Heart left ventricle (tissue), 16 donors: ENCODE results near the gene NLRC5. TPM values are rescaled to one million over a fixed set of nuclear protein-coding genes. Genes with fewer than 3 reads are reported as not detected.
"Not testable (repeated sequence)": the region's sequence is repeated elsewhere in the genome, so short reads cannot be mapped to it uniquely, and the experiment has no call there.

Experiments
- ATAC-seq, 4 donors: fragments of 200-7000 bp; cut with Tn5 transposase; one replicate each; pipeline ENCODE4 v1.9.1; 2020 to 2022; ENCODE audit warnings: moderate library complexity in 4 of 4, mild to moderate bottlenecking in 3 of 4, moderate number of reproducible peaks in 1 of 4
- DNase-seq, 5 donors: peaks; one replicate each; pipeline ENCODE4 v3.0.0-alpha.2; 2020
- H3K27ac ChIP-seq, 12 donors: fragments of 200-600 bp; sonication (generic) in 4 of 12; one replicate each; pipeline versions ENCODE4 v1.5.0 to v1.8.0; 2016 to 2022; ENCODE audit warnings: mild to moderate bottlenecking in 2 of 12
- H3K27me3 ChIP-seq, 9 donors: fragments of 200-600 bp; sonication (generic) in 2 of 9; one replicate each; pipeline versions ENCODE4 v1.5.1 to v1.8.0; 2016 to 2022; ENCODE audit warnings: mild to moderate bottlenecking in 3 of 9
- H3K36me3 ChIP-seq, 9 donors: fragments of 200-600 bp; sonication (generic) in 2 of 9; one replicate each; pipeline versions ENCODE4 v1.5.0 to v1.8.0; 2018 to 2022; ENCODE audit warnings: mild to moderate bottlenecking in 2 of 9
- H3K4me1 ChIP-seq, 12 donors: fragments of 200-600 bp; sonication (generic) in 4 of 12; one replicate each; pipeline versions ENCODE4 v1.5.0 to v1.8.0; 2016 to 2022; ENCODE audit warnings: mild to moderate bottlenecking in 3 of 12
- H3K4me3 ChIP-seq, 12 donors: fragments of 200-600 bp; sonication (generic) in 4 of 12; one replicate each; pipeline versions ENCODE4 v1.5.0 to v1.8.0; 2017 to 2022; ENCODE audit warnings: mild to moderate bottlenecking in 9 of 12, moderate library complexity in 4 of 12
- H3K9me3 ChIP-seq, 12 donors: fragments of 200-600 bp; sonication (generic) in 4 of 12; one replicate each; pipeline versions ENCODE4 v1.5.0 to v1.8.0; 2016 to 2022; ENCODE audit warnings: mild to moderate bottlenecking in 1 of 12
- CTCF ChIP-seq, 12 donors: fragments of 200-600 bp; sonication (generic) in 4 of 12; IDR thresholded peaks; one replicate each; pipeline versions ENCODE4 v1.5.0 to v1.8.0; 2018 to 2022; ENCODE audit warnings: antibody characterized with exemption in 12 of 12, mild to moderate bottlenecking in 5 of 12
- POLR2A ChIP-seq, 2 donors: fragments of 450-650 bp; IDR thresholded peaks; one replicate each; pipeline ENCODE4 v1.6.1; 2017; ENCODE audit warnings: antibody characterized with exemption in 2 of 2, mild to moderate bottlenecking in 2 of 2, moderate library complexity in 2 of 2
- WGBS, 4 donors: extraction: QIAGEN DNeasy Blood & Tissue Kit in 2 of 4; methylation state at CpG; one replicate each; pipeline versions ENCODE4 v1.1.5 to v1.1.7; 2013 to 2018; 5-methylcytosine and 5-hydroxymethylcytosine counted together
- intact Hi-C, 10 donors: fragments of 100-400 bp; cut with DNase I; formaldehyde crosslinking; loops; one replicate each; pipeline versions ENCODE4 v1.11.1 to v1.14.2; 2022
- polyA plus RNA-seq, 2 donors: library from polyadenylated mRNA; stranded (reverse); fragments of 200-250 nt; gene quantifications; one replicate each; pipeline ENCODE4 v1.2.3, GENCODE V29; 2013
- total RNA-seq, 9 donors: library from RNA; depleted of rRNA in 2 of 9; stranded (reverse); fragments of >200 nt in 2 of 9; fragmentation: NEBNext Ultra II Directional in 3 of 9; extraction: Animal tissue kit (Norgen Biotek cat#: 25700) in 3 of 9; gene quantifications; one replicate each; pipeline versions ENCODE4 v1.1.0 to v1.2.4, GENCODE V29; 2016 to 2023
- donor health status: ischemic (EF 13 %, LVEDD 7.1; RV severe dilation, severe dysfunction).
- donor health status: healthy with polysubstance abuse.
- donor health status: DM: no; HTN: yes; CAD: no.
- donor health status: DM: no; HTN: no; CAD: no.
- donor health status: ischemic (EF 25% LVEDD 6.9; RV normal size, moderate dysfunction).
- donor health status: ischemic (EF 25% LVEDD 5.7; RV mildly dilated, moderate dysfunction).
- donor health status: healthy.
- donor health status: DM: yes; HTN: yes; CAD: no.
- donor health status: ischemic (EF 35%, LVEDD 5.7; RV mildly dilated, moderate dysfunction).
- donor health status: nonischemic (EF 11% LVEDD 7.7; RV severe dilation, severe dysfunction).
- donor health status: DM: yes; HTN: yes; CAD: no.
- donor health status: PGD.
- donor health status: ischemic (EF 29% LVEDD 5.4; RV normal size, mild dysfunction).
- donor health status: nonischemic (EF 23%, LVEDD 6.1; RV moderate dilation, normal function).

NLRC5 gene
- total and polyA plus RNA-seq, 11 donors, result 5.8 to 98.6 (median 9.9) TPM

GRCh38 chr16:57070424-57070823 lies 81.1 kb downstream of the NLRC5 start:
- intact Hi-C loops, result no loop called here
- WGBS, 4 donors, result 92 to 100% (median 98%) methylated on average over 2 of the region's 2 CpGs
- no peak for TF ChIP-seq CTCF (IDR thresholded peaks at IDR 0.05)
- no peak for TF ChIP-seq POLR2A (IDR thresholded peaks at IDR 0.05)
- no peaks in the 10 kb centered on the region for H3K9me3 ChIP-seq
- ATAC-seq (no peak), DNase-seq (peak in 1 of 5 donors; percentile 3)
- H3K4me3 ChIP-seq, result no peak overlapping the region
- H3K36me3 ChIP-seq, result peaks cover 0 to 81% (median 14%) of the 10 kb centered on the region in 9 donors
- H3K4me1 ChIP-seq, result peaks cover 0 to 14% (median 0%) of the 10 kb centered on the region in 12 donors
- no peak overlapping the region for H3K27ac ChIP-seq
- H3K27me3 ChIP-seq, result no peaks in the 10 kb centered on the region

GRCh38 chr16:57071081-57071732 lies 81.8 kb downstream of the NLRC5 start:
- H3K27ac ChIP-seq, DNase-seq, ATAC-seq, intact Hi-C loops, H3K4me3 ChIP-seq, H3K27me3 ChIP-seq, H3K9me3 ChIP-seq: not testable (repeated sequence)
- WGBS, 4 donors, result 82 to 98% (median 93%) methylated on average over 4 of the region's 4 CpGs
- H3K4me1 ChIP-seq, result peaks cover 0 to 14% (median 0%) of the 10 kb centered on the region in 12 donors
- H3K36me3 ChIP-seq, result peaks cover 0 to 81% (median 17%) of the 10 kb centered on the region in 9 donors

- peaks cover 0 to 14% (median 0%) of the 10 kb centered on the region in 12 donors for H3K4me1 ChIP-seq
- H3K27ac ChIP-seq, result no peak overlapping the region
- no peak for DNase-seq
- H3K4me3 ChIP-seq, result no peak overlapping the region
- H3K27me3 ChIP-seq, result no peaks in the 10 kb centered on the region
- peak in 3 of 4 donors; percentile 14 to 52 (median 33) for ATAC-seq
- 73 to 81% (median 76%) methylated on average over 3 of the region's 3 CpGs for WGBS, 4 donors
- TF ChIP-seq POLR2A (IDR thresholded peaks at IDR 0.05), result no peak
- TF ChIP-seq CTCF (IDR thresholded peaks at IDR 0.05), result no peak
- peaks cover 0 to 81% (median 20%) of the 10 kb centered on the region in 9 donors for H3K36me3 ChIP-seq
- no peaks in the 10 kb centered on the region for H3K9me3 ChIP-seq
- intact Hi-C loops, result no loop called here
These were observed 82.7 kb downstream of the NLRC5 start for GRCh38 chr16:57071831-57072582.

GRCh38 chr16:57072616-57073275 lies 83.4 kb downstream of the NLRC5 start:
- no peak overlapping the region for H3K27ac ChIP-seq
- no peak for DNase-seq
- intact Hi-C loops, result no loop called here
- no peak overlapping the region for H3K4me3 ChIP-seq
- H3K9me3 ChIP-seq, result no peaks in the 10 kb centered on the region
- no peak for ATAC-seq
- peaks cover 0 to 14% (median 0%) of the 10 kb centered on the region in 12 donors for H3K4me1 ChIP-seq
- no peaks in the 10 kb centered on the region for H3K27me3 ChIP-seq
- TF ChIP-seq CTCF (IDR thresholded peaks at IDR 0.05) (no peak), POLR2A (IDR thresholded peaks at IDR 0.05) (no peak)
- WGBS, 4 donors, result 69 to 77% (median 70%) methylated on average over 8 of the region's 8 CpGs
- H3K36me3 ChIP-seq, result peaks cover 0 to 81% (median 19%) of the 10 kb centered on the region in 9 donors
